Liver (tissue), 9 donors: ENCODE results near the gene HYAL4. TPM values are rescaled to one million over a fixed set of nuclear protein-coding genes. Genes with fewer than 3 reads are reported as not detected.

Source experiments
- DNase-seq: peaks from one replicate; pipeline ENCODE4 v3.0.0-alpha.2; 2017; ENCODE audit warnings: low spot score
- H3K27ac ChIP-seq, 2 donors: one replicate each; pipeline ENCODE4 v1.7.0; 2013; ENCODE audit warnings: inconsistent platforms in 2 of 2, low read length in 2 of 2, control low read depth in 1 of 2, low read depth in 1 of 2, mild to moderate bottlenecking in 1 of 2
- H3K27me3 ChIP-seq, 4 donors: one replicate each; pipeline versions ENCODE4 v1.6.1 to v1.7.0; 2013; ENCODE audit warnings: low read length in 3 of 4, inconsistent platforms in 1 of 4, mild to moderate bottlenecking in 1 of 4, moderate library complexity in 1 of 4; ENCODE audit not compliant: control insufficient read depth in 4 of 4, insufficient read depth in 4 of 4
- H3K36me3 ChIP-seq, 4 donors: one replicate each; pipeline versions ENCODE4 v1.6.1 to v1.7.0; 2013; ENCODE audit warnings: low read length in 3 of 4, mild to moderate bottlenecking in 3 of 4, low read depth in 1 of 4, moderate library complexity in 1 of 4; ENCODE audit not compliant: control insufficient read depth in 4 of 4, insufficient read depth in 3 of 4
- H3K4me1 ChIP-seq, 4 donors: one replicate each; pipeline versions ENCODE4 v1.6.1 to v1.7.0; 2013; ENCODE audit warnings: low read length in 3 of 4, mild to moderate bottlenecking in 3 of 4, moderate library complexity in 1 of 4; ENCODE audit not compliant: control insufficient read depth in 4 of 4, insufficient read depth in 4 of 4
- H3K4me3 ChIP-seq, 3 donors: one replicate each; pipeline versions ENCODE4 v1.6.1 to v1.7.0; 2013; ENCODE audit warnings: low read length in 3 of 3, control low read depth in 1 of 3, low read depth in 1 of 3, mild to moderate bottlenecking in 1 of 3
- H3K9ac ChIP-seq, 2 donors: one replicate each; pipeline ENCODE4 v1.7.0; 2013; ENCODE audit warnings: low read length in 2 of 2, mild to moderate bottlenecking in 2 of 2, moderate library complexity in 2 of 2, control low read depth in 1 of 2, low read depth in 1 of 2
- H3K9me3 ChIP-seq, 4 donors: one replicate each; pipeline versions ENCODE4 v1.6.1 to v1.7.0; 2013; ENCODE audit warnings: low read length in 3 of 4; ENCODE audit not compliant: control insufficient read depth in 4 of 4
- EGR1 ChIP-seq, 2 donors: IDR thresholded peaks; 2 replicates each; pipeline ENCODE4 v1.6.1; 2016 to 2018; ENCODE audit warnings: antibody characterized with exemption in 2 of 2, low read depth in 2 of 2
- FOXA1 ChIP-seq: IDR thresholded peaks from 2 replicates; pipeline ENCODE4 v1.6.1; 2016; ENCODE audit warnings: antibody characterized with exemption
- FOXA2 ChIP-seq: IDR thresholded peaks from 2 replicates; pipeline ENCODE4 v1.6.1; 2016; ENCODE audit warnings: antibody characterized with exemption
- GABPA ChIP-seq, 2 donors: IDR thresholded peaks in 1 of 2; conservative IDR thresholded peaks in 1 of 2; 2 replicates each; pipeline ENCODE4 v1.6.1; 2016; ENCODE audit warnings: antibody characterized with exemption in 2 of 2, mild to moderate bottlenecking in 1 of 2, moderate library complexity in 1 of 2
- HNF4A ChIP-seq, 2 donors: conservative IDR thresholded peaks; 2 replicates each; pipeline ENCODE4 v1.6.1; 2016; ENCODE audit warnings: antibody characterized with exemption in 2 of 2, mild to moderate bottlenecking in 2 of 2
- HNF4G ChIP-seq: IDR thresholded peaks from 2 replicates; pipeline ENCODE4 v1.6.1; 2016; ENCODE audit warnings: antibody characterized with exemption
- JUND ChIP-seq, 2 donors: IDR thresholded peaks; 2 replicates each; pipeline ENCODE4 v1.6.1; 2016; ENCODE audit warnings: antibody characterized with exemption in 2 of 2
- NR2F2 ChIP-seq: IDR thresholded peaks from 2 replicates; pipeline ENCODE4 v1.6.1; 2016; ENCODE audit warnings: antibody characterized with exemption
- RAD21 ChIP-seq, 2 donors: IDR thresholded peaks; 2 replicates each; pipeline ENCODE4 v1.6.1; 2016; ENCODE audit warnings: antibody characterized with exemption in 2 of 2, mild to moderate bottlenecking in 2 of 2
- RXRA ChIP-seq, 2 donors: IDR thresholded peaks; 2 replicates each; pipeline ENCODE4 v1.6.1; 2017 to 2018; ENCODE audit warnings: antibody characterized with exemption in 2 of 2, mild to moderate bottlenecking in 1 of 2
- SP1 ChIP-seq: IDR thresholded peaks from 2 replicates; pipeline ENCODE4 v1.6.1; 2018; ENCODE audit warnings: antibody characterized with exemption, mild to moderate bottlenecking
- TAF1 ChIP-seq: conservative IDR thresholded peaks from 2 replicates; pipeline ENCODE4 v1.6.1; 2016; ENCODE audit warnings: antibody characterized with exemption, mild to moderate bottlenecking
- YY1 ChIP-seq: IDR thresholded peaks from 2 replicates; pipeline ENCODE4 v1.6.1; 2016; ENCODE audit warnings: antibody characterized with exemption, mild to moderate bottlenecking
- polyA plus RNA-seq, 2 donors: library from polyadenylated mRNA; stranded (reverse) in 1 of 2; unstranded in 1 of 2; fragments of 200-250 nt in 1 of 2; fragments of >200 nt in 1 of 2; fragmentation: Nextera tagmentation in 1 of 2; extraction: Ambion mirVana in 1 of 2; gene quantifications; one replicate each; pipeline versions ENCODE4 v1.2.1 to v1.2.3, GENCODE V29; 2013 to 2015
- total RNA-seq, 2 donors: library from RNA; depleted of rRNA; stranded (reverse); fragments of >200 nt; gene quantifications; one replicate each; pipeline ENCODE4 v1.2.3, GENCODE V29; 2014
- TF ChIP-seq, protein P1 (sequence below): fragments of 150-350 bp; IDR thresholded peaks from 2 replicates; pipeline ENCODE4 v1.5.1; 2017; ENCODE audit warnings: improper control_type of control experiment, low read depth, low read length; ENCODE audit not compliant: missing input control
- TF ChIP-seq, protein P2 (sequence below): IDR thresholded peaks from 2 replicates; pipeline ENCODE4 v1.6.1; 2016; ENCODE audit warnings: antibody characterized with exemption
- TF ChIP-seq, protein P3 (sequence below): IDR thresholded peaks from 2 replicates; pipeline ENCODE4 v1.6.1; 2016; ENCODE audit warnings: antibody characterized with exemption, mild to moderate bottlenecking
- TF ChIP-seq, protein P4 (sequence below): IDR thresholded peaks from 2 replicates; pipeline ENCODE4 v1.6.1; 2016; ENCODE audit warnings: antibody characterized with exemption
- TF ChIP-seq, protein P5 (sequence below): IDR thresholded peaks from 2 replicates; pipeline ENCODE4 v1.6.1; 2016; ENCODE audit warnings: antibody characterized with exemption
- donor health status: healthy.
- donor health status: healthy.
- donor health status: healthy.
- donor health status: healthy.
- donor health status: healthy.

The HYAL4 gene
- total and polyA plus RNA-seq, 4 donors = not detected

DNA sequence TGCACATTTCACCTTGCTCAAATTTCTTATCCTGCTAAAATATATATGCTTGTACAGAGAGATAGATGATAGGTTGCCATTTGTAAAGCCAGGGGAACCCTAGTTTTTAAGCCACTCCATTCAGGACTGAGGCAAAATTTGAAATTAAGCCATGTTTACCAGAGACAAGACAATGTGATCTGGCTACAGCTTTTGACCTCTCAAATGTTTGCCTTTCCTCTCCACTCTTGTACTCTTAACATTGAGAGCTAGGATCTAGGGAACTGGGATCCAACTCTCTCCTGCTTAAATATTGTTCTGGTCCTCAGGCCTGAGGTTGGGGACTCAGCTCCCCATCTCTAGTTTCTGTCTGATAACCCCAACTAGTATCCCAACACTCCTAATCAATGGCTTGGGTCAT, 15.9 kb downstream of the HYAL4 start:
- no peak overlapping the region for H3K9ac ChIP-seq
- TF ChIP-seq EGR1 (IDR thresholded peaks at IDR 0.05; ENCODE audit: low read depth in 2 of 2) (no peak), HNF4A (conservative IDR thresholded peaks at IDR 0.05) (peak in 1 of 2 donors; percentile 32), RAD21 (IDR thresholded peaks at IDR 0.05) (peak in 1 of 2 donors; percentile 39), RXRA (IDR thresholded peaks at IDR 0.05) (peak in 1 of 2 donors; percentile 25), YY1 (peak; percentile 21)
- no peak for DNase-seq
- no peaks in the 10 kb centered on the region for H3K9me3 ChIP-seq
- H3K4me1 ChIP-seq = peaks cover 0 to 4% (median 0%) of the 10 kb centered on the region in 4 donors
- no peaks in the 10 kb centered on the region for H3K27me3 ChIP-seq
- H3K27ac ChIP-seq = no peak overlapping the region
- no peak overlapping the region for H3K4me3 ChIP-seq
- no peaks in the 10 kb centered on the region for H3K36me3 ChIP-seq

DNA sequence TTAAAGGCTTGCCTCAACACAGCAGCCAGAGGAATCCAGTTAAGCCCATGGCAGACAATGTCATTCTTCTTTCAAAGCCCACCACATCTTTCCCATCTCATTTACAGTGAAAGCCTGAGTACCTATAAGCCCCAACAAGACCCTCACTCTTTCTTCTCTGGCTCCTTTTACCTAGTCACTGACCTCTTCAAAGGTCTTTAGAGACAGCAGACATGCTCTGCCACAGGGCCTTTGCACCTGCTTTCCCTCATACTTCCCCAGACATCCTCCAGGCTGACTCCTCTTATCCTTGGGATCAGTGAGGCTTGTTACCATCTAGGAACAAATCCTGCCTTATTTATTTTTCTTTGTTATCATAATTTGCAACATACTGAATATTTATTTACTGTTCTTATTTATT, 17.8 kb downstream of the HYAL4 start:
- Histone ChIP-seq H3K27me3 (no peaks in the 10 kb centered on the region), H3K9ac (no peak overlapping the region), H3K4me1 (peaks cover 0 to 4% (median 0%) of the 10 kb centered on the region in 4 donors), H3K4me3 (no peak overlapping the region), H3K9me3 (no peaks in the 10 kb centered on the region), H3K36me3 (no peaks in the 10 kb centered on the region), H3K27ac (no peak overlapping the region)
- DNase-seq = no peak
- TF ChIP-seq, protein P1, sequence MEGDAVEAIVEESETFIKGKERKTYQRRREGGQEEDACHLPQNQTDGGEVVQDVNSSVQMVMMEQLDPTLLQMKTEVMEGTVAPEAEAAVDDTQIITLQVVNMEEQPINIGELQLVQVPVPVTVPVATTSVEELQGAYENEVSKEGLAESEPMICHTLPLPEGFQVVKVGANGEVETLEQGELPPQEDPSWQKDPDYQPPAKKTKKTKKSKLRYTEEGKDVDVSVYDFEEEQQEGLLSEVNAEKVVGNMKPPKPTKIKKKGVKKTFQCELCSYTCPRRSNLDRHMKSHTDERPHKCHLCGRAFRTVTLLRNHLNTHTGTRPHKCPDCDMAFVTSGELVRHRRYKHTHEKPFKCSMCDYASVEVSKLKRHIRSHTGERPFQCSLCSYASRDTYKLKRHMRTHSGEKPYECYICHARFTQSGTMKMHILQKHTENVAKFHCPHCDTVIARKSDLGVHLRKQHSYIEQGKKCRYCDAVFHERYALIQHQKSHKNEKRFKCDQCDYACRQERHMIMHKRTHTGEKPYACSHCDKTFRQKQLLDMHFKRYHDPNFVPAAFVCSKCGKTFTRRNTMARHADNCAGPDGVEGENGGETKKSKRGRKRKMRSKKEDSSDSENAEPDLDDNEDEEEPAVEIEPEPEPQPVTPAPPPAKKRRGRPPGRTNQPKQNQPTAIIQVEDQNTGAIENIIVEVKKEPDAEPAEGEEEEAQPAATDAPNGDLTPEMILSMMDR = no peak
- TF ChIP-seq RXRA (IDR thresholded peaks at IDR 0.05) (no peak), EGR1 (IDR thresholded peaks at IDR 0.05; ENCODE audit: low read depth in 2 of 2) (no peak), GABPA (IDR thresholded peaks at IDR 0.05 in 1 of 2, conservative IDR thresholded peaks at IDR 0.05 in 1 of 2) (no peak), YY1 (no peak), JUND (IDR thresholded peaks at IDR 0.05) (no peak), TAF1 (no peak), FOXA2 (no peak), HNF4A (conservative IDR thresholded peaks at IDR 0.05) (no peak), FOXA1 (no peak), RAD21 (IDR thresholded peaks at IDR 0.05) (no peak), SP1 (no peak), NR2F2 (no peak), HNF4G (no peak)
- TF ChIP-seq, protein P2, sequence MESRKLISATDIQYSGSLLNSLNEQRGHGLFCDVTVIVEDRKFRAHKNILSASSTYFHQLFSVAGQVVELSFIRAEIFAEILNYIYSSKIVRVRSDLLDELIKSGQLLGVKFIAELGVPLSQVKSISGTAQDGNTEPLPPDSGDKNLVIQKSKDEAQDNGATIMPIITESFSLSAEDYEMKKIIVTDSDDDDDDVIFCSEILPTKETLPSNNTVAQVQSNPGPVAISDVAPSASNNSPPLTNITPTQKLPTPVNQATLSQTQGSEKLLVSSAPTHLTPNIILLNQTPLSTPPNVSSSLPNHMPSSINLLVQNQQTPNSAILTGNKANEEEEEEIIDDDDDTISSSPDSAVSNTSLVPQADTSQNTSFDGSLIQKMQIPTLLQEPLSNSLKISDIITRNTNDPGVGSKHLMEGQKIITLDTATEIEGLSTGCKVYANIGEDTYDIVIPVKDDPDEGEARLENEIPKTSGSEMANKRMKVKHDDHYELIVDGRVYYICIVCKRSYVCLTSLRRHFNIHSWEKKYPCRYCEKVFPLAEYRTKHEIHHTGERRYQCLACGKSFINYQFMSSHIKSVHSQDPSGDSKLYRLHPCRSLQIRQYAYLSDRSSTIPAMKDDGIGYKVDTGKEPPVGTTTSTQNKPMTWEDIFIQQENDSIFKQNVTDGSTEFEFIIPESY = no peak
- TF ChIP-seq, protein P3, sequence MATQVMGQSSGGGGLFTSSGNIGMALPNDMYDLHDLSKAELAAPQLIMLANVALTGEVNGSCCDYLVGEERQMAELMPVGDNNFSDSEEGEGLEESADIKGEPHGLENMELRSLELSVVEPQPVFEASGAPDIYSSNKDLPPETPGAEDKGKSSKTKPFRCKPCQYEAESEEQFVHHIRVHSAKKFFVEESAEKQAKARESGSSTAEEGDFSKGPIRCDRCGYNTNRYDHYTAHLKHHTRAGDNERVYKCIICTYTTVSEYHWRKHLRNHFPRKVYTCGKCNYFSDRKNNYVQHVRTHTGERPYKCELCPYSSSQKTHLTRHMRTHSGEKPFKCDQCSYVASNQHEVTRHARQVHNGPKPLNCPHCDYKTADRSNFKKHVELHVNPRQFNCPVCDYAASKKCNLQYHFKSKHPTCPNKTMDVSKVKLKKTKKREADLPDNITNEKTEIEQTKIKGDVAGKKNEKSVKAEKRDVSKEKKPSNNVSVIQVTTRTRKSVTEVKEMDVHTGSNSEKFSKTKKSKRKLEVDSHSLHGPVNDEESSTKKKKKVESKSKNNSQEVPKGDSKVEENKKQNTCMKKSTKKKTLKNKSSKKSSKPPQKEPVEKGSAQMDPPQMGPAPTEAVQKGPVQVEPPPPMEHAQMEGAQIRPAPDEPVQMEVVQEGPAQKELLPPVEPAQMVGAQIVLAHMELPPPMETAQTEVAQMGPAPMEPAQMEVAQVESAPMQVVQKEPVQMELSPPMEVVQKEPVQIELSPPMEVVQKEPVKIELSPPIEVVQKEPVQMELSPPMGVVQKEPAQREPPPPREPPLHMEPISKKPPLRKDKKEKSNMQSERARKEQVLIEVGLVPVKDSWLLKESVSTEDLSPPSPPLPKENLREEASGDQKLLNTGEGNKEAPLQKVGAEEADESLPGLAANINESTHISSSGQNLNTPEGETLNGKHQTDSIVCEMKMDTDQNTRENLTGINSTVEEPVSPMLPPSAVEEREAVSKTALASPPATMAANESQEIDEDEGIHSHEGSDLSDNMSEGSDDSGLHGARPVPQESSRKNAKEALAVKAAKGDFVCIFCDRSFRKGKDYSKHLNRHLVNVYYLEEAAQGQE = no peak
- TF ChIP-seq, protein P4, sequence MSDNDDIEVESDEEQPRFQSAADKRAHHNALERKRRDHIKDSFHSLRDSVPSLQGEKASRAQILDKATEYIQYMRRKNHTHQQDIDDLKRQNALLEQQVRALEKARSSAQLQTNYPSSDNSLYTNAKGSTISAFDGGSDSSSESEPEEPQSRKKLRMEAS = no peak
- TF ChIP-seq, protein P5, sequence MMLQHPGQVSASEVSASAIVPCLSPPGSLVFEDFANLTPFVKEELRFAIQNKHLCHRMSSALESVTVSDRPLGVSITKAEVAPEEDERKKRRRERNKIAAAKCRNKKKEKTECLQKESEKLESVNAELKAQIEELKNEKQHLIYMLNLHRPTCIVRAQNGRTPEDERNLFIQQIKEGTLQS = no peak
